ENCODE data around the gene DUSP9. TPM values are rescaled to one million over a fixed set of nuclear protein-coding genes. Genes with fewer than 3 reads are reported as not detected.

Gene DUSP9
- total and polyA plus RNA-seq, 12 donors = 0.11 to 15.9 (median 0.24) TPM; not detected in 6

DNA sequence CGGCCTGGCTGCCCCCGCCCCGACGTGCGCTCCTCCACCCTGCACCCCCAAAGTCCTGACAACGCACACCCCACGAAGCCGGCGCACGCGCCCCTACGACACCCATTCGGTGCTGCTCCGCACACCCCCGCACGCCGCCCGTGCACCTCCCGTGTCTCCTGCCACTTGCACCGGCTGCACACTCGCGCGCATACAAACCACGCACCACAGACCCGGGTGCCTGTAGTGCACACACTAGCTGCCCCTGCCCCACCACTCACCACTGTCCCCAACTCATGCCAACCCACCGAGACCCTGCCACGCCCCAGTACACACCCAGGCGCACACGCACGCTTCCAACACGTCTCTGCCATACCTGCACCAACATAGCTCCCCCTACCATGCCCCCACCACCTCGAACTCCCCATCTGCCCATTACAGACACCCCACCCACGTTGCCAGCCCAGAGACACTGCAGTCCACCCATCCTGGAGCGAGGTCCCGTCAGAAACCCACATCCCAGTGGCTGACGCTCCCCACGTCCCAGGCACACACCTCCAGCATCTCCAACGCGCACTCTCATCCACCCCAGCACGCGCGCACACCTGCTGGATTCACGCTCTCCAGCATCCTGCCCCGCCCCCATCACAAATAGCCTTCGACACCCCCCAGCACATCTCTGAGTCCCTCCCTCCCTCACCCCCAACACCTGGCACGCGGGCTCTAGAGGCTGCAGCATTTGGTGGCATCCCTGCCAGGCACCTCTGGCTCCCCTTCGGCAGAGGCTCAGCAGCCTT is 4.2 kb upstream of the DUSP9 start:
- H3K27me3 ChIP-seq = peaks cover 50% of the 10 kb centered on the region
- peak in 1 of 7 donors; percentile 6 for DNase-seq
- H3K36me3 ChIP-seq (replicated peaks in 1 of 2) = no peaks in the 10 kb centered on the region
- intact Hi-C loops (cut with DNase I) = loop anchor here in 1 of 2 donors (10.0 kb wide), 1 partner anchor 88 kb away; no protein-coding TSS in a partner anchor
- H3K4me3 ChIP-seq = no peak overlapping the region
- H3K4me1 ChIP-seq (replicated peaks in 1 of 2) = peaks cover 0 to 6% of the 10 kb centered on the region in 2 donors
- TF ChIP-seq POLR2A (IDR thresholded peaks at IDR 0.05) = no peak
- TF ChIP-seq, protein P1, sequence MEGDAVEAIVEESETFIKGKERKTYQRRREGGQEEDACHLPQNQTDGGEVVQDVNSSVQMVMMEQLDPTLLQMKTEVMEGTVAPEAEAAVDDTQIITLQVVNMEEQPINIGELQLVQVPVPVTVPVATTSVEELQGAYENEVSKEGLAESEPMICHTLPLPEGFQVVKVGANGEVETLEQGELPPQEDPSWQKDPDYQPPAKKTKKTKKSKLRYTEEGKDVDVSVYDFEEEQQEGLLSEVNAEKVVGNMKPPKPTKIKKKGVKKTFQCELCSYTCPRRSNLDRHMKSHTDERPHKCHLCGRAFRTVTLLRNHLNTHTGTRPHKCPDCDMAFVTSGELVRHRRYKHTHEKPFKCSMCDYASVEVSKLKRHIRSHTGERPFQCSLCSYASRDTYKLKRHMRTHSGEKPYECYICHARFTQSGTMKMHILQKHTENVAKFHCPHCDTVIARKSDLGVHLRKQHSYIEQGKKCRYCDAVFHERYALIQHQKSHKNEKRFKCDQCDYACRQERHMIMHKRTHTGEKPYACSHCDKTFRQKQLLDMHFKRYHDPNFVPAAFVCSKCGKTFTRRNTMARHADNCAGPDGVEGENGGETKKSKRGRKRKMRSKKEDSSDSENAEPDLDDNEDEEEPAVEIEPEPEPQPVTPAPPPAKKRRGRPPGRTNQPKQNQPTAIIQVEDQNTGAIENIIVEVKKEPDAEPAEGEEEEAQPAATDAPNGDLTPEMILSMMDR (IDR thresholded peaks at IDR 0.05) = no peak
- no peaks in the 10 kb centered on the region for H3K9me3 ChIP-seq (replicated peaks in 1 of 3)
- H3K27ac ChIP-seq = no peak overlapping the region
- WGBS, 4 donors = 3 to 50% (median 32%) methylated on average over 32 to 46 of the region's 48 CpGs; no CpG with 5 or more reads in 1 of the 4 donors

- intact Hi-C loops (cut with DNase I) = loop anchor here in 1 of 2 donors (10.0 kb wide), 1 partner anchor 89 kb away; no protein-coding TSS in a partner anchor
- H3K27me3 ChIP-seq = peaks cover 57% of the 10 kb centered on the region
- WGBS, 4 donors = 1 to 42% (median 14%) methylated on average over 9 to 63 of the region's 84 CpGs
Observed at GRCh38 chrX:153643431-153644351, 3.3 kb upstream of the DUSP9 start.

GRCh38 chrX:153644356-153645125 is 2.5 kb upstream of the DUSP9 start:
- peak in 2 of 7 donors; percentile 4 to 10 for DNase-seq

More at GRCh38 chrX:153643431-153644351, 3.3 kb upstream of the DUSP9 start:
- DNase-seq = peak in 2 of 7 donors; percentile 12 to 20
- Histone ChIP-seq H3K4me1 (replicated peaks in 1 of 2) (peaks cover 0 to 6% of the 10 kb centered on the region in 2 donors), H3K36me3 (replicated peaks in 1 of 2) (no peaks in the 10 kb centered on the region), H3K9me3 (replicated peaks in 1 of 3) (no peaks in the 10 kb centered on the region), H3K27ac (no peak overlapping the region), H3K4me3 (no peak overlapping the region)
- TF ChIP-seq, protein P1 (IDR thresholded peaks at IDR 0.05) = no peak
- no peak for TF ChIP-seq POLR2A (IDR thresholded peaks at IDR 0.05)

More at GRCh38 chrX:153644356-153645125, 2.5 kb upstream of the DUSP9 start:
- TF ChIP-seq, protein P1 (IDR thresholded peaks at IDR 0.05) = no peak
- no peak for TF ChIP-seq POLR2A (IDR thresholded peaks at IDR 0.05)
- Histone ChIP-seq H3K4me1 (replicated peaks in 1 of 2) (peaks cover 0 to 6% of the 10 kb centered on the region in 2 donors), H3K9me3 (replicated peaks in 1 of 3) (no peaks in the 10 kb centered on the region), H3K4me3 (no peak overlapping the region), H3K27me3 (peaks cover 64% of the 10 kb centered on the region), H3K36me3 (replicated peaks in 1 of 2) (no peaks in the 10 kb centered on the region), H3K27ac (no peak overlapping the region)
- 16 to 100% (median 40%) methylated on average over 1 to 43 of the region's 46 CpGs for WGBS, 4 donors
- intact Hi-C loops (cut with DNase I) = loop anchor here (5.0 to 10.0 kb wide), 2 partner anchors 32 to 90 kb away; no protein-coding TSS in a partner anchor
